ENCODE results near the gene SSTR5.

Gene SSTR5

DNA sequence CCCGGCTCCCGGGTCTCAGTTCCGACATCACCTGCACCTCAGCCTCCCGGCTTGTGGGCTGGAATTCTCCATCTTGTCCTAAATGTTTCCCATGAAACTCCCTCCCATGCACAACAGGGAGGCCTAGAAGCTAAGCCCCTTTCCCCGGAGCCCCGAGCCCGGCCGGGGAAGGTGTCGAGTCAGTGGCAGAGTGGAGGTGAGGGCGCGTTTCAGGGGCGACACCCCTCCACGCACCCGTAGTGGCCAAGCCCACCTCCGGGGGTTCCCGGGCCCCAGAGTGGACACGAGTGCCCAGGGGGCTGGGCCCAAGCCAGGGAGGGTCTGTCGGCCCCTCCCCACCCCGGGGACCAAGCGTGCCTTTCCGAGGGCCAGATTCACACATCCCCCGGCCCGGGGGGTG lies 48.5 kb downstream of the SSTR5 start:
- FAIRE-seq (no peak), DNase-seq (ENCODE audit: low spot score) (no peak)

DNA sequence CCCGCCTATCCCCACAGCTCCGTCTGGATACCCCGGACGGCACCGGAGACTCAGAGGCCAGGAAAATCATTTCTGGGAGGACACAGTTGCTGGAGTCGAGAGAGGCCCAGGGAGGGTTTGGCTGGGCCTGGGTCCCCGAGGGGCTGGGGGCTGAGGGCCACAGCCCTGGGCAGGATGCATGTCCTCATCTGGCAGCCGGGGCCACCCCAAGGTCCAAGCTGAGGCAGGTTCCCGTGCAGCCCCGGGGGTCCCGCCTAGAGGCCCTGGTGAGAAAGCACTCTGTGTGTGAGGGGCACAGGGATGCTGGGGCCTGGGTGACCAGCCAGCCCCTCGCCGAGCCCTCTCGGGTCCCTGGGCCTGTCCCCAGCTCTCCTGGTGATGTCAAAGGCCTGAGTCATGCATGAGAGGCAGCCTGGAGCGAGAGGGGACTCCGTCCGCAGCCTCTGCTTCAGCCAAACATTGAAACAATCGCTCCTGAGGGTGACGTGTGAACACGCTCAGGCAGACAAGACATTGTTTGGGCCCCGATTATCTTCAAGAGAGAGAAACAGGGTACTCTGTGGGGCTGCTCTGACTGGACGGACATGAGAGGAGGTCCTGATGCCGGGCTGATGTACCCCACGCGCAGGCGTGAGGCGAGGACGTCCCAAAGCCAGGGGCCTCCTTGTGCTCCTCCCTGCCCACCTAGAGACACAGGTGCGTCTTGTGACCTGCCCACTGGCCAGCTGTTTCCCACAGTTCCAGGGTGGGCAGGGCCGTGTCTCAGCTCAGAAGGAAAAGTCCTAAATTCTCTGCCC lies 49.3 kb downstream of the SSTR5 start:
- no peak for DNase-seq (ENCODE audit: low spot score)
- FAIRE-seq: no peak

DNA sequence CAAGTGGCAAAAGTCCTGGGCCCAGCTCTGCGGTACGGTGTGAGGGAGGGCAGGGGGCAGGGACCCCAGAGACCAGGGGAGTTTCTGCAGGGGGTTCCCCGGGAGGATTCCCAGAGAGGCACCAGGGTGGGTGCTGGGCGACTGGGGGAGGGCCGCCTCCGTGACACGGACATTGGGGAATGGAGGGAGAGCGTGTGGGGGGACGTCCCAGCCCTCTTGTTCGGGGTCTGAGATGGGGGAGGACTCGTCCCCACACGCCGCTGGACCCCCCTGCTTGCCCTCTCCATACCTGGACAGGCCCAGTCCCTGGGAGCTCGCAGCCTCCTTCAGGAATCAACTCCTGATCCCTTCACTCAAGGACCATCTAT lies 49.8 kb downstream of the SSTR5 start:
- DNase-seq (ENCODE audit: low spot score): no peak
- no peak for FAIRE-seq

DNA sequence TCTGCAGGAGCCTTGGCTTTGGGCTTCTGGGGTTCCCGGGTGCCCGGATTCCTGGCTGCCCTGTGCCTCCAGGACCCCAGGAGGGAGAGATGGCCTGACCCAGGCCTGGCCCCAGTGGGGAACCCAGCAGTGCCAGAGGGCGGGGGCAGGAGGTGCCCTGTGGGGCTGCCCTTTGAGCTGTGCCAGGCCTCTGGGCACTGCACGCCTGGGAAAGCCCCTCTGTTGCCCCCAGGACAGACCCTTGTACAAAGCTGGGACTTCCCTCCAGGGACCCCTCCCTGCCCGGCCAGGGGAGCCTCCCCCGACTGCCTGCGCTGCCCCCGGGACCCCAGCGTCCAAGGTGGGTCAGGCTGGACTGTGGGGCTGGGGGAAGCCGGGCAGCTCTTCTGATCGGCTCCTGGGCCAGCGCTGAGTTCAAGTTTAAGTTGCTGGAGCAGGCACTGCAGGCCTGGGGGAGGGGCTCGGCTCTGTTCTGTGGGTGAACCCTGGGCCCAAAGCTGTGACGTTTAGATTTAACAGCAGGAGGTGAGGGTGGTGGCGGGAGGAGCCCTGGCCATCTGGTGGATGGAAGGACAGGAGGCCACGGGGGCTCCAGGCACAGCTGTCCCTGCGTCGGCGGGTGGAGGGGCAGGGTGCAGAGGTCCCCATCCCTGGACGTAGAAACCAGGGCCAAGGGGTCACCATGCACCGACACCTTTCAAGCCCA lies 51.1 kb downstream of the SSTR5 start:
- FAIRE-seq: no peak
- no peak for DNase-seq (ENCODE audit: low spot score)

DNA sequence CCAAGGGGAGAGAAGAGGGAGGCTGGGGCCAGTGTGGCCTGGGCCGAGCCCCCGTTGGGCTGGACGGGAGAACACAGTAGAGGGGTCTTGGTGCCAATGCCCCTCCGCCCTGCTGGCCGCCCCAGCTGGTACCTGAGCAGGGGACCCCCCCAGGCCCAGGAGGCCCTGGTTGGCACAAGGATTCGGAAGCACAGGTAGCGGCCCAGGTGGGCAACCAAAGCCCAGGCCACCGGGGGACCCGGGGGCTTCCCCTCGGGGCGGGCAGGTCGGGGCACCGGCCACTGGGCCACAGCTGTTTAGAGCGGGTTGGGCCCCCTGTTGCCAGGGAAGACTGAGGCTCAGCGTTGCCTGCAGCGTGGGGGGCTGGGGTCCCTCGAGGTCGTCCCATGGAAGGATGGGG lies 51.7 kb downstream of the SSTR5 start:
- DNase-seq (ENCODE audit: low spot score) (no peak), FAIRE-seq (no peak)

DNA sequence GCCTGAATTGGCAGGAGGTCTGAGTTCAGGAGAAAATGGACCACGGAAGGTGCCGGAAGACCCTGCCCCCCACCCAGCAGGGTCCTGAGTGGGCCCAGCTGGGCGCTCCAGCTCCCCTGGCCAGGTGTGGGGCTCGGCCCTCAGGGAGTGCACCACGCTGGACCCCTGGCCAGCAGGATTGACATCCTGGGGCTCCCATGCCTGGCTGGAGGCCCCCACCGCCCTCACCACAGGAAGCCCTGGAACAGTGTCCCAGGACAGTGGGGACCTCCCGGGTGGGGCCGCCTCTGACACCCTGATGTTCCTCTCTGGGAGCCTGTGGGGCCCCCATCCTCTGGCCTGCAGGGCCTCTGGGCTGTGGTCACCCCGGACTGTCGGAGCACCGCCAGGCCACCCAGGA lies 52.2 kb downstream of the SSTR5 start:
- DNase-seq (ENCODE audit: low spot score) (no peak), FAIRE-seq (no peak)

DNA sequence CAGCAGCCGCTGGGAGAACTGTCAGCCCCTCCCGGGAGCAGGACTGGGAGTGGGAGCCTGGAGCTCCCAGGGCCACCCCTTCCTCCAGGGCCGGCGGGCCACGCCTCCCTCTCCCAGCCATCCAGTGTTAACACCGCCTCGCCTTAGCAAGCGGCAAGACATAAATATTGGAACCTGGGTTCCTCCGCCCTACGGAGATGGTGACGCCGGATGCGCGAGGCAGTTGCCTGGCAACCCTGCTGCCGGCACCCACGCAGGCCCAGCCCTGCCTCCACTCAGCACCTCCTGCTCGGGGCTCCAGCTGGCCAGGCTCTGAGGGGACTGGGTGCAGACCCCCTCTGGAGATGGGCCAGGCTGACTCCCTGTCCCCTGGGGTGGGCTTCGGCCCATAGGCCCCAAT lies 52.9 kb downstream of the SSTR5 start:
- no peak for FAIRE-seq
- DNase-seq (ENCODE audit: low spot score): no peak

DNA sequence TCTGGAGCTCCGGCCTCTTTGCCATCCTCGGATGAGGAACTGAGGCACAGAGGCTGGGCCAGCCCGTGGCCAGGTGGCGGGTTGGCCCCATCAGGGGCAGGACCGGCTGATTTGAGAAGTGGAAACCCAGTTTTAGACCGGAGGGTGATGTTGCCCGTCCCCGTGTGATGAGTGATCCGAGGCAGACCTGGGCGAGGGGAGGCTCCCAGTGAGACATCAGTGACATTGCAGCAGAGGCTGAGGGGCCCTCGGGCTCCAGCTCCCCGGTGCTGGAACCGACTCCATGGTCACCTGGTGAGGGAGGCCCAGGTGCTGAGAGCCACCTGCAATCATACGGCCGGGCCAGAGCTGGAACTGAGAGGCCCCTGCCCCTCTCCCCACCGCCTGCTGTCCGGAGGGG lies 53.5 kb downstream of the SSTR5 start:
- FAIRE-seq: no peak
- no peak for DNase-seq (ENCODE audit: low spot score)

DNA sequence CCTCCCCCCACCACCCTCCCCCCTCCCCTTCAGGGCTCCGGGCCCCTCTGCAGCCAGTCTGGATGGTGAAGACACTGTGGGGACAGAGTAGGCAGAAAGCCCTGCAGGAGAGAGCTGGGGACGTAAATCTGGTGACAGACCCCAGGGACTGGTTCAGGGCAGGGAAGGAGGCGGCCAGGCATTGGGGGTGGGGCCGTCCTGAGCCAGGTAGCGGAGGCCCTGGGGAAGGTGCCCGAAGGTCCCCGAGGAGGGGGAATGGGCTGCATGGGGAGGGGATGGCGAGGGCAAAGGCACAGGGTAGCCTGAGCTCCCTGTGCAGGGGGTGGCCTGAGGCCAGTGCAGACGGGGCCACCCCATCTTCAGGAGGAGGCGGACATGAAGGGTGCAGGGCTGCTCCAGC lies 54.0 kb downstream of the SSTR5 start:
- no peak for FAIRE-seq
- DNase-seq (ENCODE audit: low spot score): no peak

DNA sequence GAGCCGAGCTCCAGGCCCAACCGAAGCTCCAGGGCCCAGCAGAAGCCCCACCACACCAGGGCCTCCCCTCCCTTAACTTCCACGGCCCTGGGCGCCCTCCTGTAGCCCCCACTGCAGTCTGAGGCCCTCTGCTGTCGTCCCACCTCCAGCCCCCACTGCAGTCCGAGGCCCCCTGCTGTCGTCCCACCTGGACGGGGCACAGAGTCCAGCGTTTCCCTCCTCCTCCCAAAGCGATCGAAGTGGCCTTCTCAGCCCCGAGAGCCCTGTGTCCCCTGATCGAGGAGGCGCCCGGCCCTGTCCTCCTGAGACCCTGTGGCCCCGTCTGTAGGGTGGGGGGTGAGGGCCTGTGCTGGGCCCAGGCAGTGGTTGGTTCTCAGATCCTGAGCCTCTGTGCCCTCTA lies 54.6 kb downstream of the SSTR5 start:
- no peak for FAIRE-seq
- DNase-seq (ENCODE audit: low spot score): no peak

DNA sequence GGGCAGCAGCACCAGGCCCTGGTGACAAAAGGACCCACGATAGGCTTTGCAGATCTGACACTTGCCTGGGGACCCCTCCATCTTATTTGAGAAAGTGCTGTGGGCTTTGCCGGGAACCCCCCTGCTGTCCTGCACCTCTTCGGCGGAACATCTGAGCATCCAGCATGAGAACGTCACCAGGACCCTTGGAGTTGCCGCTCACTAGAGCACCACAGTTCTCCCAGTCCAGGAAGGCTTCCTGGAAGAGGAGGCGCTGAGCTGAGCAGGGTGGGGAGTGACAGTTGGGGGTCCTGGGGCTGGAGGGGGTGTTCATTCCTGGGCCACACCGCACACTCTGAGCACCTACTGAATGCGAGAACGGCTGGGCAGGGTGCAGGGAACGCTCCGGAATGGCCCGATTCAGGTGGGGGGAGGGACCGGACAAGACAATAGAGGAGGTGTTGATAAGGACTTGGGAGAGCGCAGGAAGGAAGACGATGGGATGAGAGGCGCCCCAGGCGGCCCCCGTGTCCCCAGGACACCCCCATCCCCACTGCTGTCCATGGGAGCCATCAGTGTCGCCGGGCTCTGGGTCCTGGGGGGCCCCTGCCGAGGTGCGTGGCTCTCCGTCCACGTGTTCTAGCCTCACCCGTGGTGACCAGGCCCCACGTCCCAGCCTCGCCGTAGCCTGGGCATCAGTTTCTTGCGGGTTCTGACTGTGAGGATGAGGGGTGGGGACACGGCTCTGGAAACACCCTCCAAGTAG lies 55.6 kb downstream of the SSTR5 start:
- no peak for FAIRE-seq

DNA sequence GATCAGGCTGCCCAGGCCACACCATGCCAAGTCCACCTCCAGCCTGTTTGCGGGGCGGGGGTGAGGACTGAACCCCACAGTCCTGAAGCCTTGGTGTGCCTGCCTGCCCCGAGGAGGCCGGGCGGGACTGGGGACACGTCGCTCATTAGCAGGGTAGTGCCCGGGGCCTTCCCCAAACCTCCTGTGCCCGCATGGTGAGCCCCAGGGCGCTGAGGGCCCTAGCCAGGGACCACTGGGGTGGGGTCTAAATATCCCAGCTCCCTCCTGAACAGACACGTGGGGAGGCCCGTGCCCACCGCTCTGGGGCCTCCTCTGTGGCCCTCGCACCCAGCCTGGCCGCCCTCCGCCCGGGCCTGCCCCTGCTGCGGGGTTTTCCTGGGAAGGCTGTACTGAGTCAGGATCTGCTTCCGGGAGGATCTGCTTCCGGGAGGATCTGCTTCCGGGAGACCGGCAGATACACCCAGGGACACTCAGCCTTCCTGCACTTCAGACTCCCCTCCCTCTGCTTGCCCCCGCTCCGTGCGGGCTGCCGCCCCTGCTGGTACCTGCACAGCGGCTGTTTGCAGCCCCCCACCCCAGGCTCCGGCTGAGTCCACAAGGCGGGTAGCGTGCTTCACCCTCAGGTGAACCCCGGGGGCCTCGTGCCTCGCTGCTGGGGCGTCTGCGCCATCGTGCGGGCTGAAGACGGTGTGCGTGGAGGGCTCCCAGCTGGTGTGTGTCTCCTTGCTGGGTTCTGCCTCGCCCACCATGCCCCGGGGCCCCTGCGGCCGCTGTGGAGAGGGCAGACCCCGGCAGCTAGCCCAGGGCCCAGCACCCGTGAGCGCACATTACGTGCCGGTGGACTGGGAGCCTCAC lies 56.8 kb downstream of the SSTR5 start:
- DNase-seq (ENCODE audit: low spot score) (no peak), FAIRE-seq (no peak)

More for the DNA sequence above, 55.6 kb downstream of the SSTR5 start:
- DNase-seq (ENCODE audit: low spot score): no peak

DNA sequence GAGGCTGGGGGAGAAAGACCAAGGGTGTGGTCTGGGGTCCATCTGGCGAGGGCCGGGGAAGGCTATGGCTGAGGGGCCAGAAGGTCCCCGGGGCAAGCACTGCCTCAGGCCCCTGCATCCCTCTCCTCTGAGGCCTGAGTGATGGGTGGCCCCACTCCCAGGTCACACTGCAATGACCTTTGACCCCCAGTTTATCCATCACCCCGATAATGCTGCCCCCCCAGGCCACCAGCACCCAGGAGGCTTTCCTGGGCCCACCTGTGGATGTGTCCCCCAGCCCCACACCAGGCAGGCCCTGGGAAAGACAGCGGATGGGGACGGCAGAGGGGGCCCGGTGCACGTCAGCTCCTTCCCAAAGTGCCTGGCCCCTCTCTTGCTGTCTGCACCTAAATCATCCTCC lies 57.8 kb downstream of the SSTR5 start:
- no peak for DNase-seq (ENCODE audit: low spot score)
- FAIRE-seq: no peak
